Fibroblast of the aortic adventitia (primary cell): ENCODE results near the gene RAP1GDS1. TPM values are rescaled to one million over a fixed set of nuclear protein-coding genes. Genes with fewer than 3 reads are reported as not detected.

Source experiments
- DNase-seq: peaks from one replicate; pipeline ENCODE4 v3.0.0-alpha.2; 2010; ENCODE audit warnings: low read depth
- H3K4me3 ChIP-seq: 2 replicates; pipeline ENCODE4 v1.5.1; 2011; ENCODE audit warnings: low read depth, mild to moderate bottlenecking, control low read depth, low read length, moderate library complexity
- total RNA-seq: library from RNA; depleted of rRNA; stranded (reverse); fragments of >200 nt; gene quantifications from 2 replicates; pipeline ENCODE4 v1.2.3, GENCODE V29; 2012; ENCODE audit warnings: low replicate concordance
- TF ChIP-seq, protein P1 (sequence below): IDR thresholded peaks from 2 replicates; pipeline ENCODE4 v1.5.1; 2011; ENCODE audit warnings: mild to moderate bottlenecking, low read length, control low read depth, inconsistent platforms; ENCODE audit not compliant: insufficient read depth

RAP1GDS1 gene
- total RNA-seq, 1 donor: 62.2 TPM

DNA sequence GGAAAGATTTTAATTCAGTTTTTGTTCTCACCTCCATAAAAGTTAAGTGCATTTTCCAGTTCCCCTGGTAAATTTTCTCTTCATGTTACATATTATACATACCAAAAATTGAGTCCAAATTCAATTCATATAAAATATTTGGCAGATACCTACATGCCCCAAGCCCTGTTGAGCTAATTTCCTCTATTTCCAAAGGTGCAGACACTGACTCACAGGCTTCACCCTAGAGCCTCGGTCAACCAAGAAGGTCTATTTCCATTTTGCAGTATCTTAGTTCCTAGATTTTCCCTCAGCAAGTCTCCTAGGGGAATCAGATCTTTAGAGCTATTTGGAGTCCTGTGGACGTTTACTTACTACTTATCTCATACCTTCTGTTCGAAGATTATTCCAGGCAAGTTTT, 222.8 kb downstream of the RAP1GDS1 start:
- TF ChIP-seq, protein P1, sequence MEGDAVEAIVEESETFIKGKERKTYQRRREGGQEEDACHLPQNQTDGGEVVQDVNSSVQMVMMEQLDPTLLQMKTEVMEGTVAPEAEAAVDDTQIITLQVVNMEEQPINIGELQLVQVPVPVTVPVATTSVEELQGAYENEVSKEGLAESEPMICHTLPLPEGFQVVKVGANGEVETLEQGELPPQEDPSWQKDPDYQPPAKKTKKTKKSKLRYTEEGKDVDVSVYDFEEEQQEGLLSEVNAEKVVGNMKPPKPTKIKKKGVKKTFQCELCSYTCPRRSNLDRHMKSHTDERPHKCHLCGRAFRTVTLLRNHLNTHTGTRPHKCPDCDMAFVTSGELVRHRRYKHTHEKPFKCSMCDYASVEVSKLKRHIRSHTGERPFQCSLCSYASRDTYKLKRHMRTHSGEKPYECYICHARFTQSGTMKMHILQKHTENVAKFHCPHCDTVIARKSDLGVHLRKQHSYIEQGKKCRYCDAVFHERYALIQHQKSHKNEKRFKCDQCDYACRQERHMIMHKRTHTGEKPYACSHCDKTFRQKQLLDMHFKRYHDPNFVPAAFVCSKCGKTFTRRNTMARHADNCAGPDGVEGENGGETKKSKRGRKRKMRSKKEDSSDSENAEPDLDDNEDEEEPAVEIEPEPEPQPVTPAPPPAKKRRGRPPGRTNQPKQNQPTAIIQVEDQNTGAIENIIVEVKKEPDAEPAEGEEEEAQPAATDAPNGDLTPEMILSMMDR: no peak
- peak; percentile 36 for DNase-seq
- H3K4me3 ChIP-seq: no peak overlapping the region

DNA sequence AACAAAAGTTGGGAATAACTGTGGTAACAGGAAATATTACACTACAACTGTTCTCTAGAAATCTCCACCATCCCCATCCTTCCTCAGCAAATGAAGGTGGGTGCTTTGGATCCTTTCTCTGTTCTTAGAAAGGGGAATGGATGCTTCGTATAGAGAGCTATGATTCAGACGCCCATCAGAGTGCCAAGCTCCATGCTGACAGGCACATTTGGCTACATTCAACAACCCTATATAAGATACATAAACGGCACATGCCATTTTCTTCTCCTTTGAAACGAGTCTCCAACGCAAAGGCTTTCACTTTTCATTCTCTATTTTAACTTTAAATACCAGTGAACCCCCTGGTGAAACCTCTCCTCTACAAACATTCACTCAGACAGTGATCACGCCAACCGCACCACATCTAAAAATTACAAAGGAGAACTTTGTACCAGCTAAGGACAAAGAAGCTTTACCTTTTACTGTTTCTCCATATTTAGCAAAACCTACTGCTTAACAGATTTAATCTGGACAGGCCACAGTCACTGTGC, 224.7 kb downstream of the RAP1GDS1 start:
- no peak for DNase-seq
- no peak overlapping the region for H3K4me3 ChIP-seq
- TF ChIP-seq, protein P1: no peak

DNA sequence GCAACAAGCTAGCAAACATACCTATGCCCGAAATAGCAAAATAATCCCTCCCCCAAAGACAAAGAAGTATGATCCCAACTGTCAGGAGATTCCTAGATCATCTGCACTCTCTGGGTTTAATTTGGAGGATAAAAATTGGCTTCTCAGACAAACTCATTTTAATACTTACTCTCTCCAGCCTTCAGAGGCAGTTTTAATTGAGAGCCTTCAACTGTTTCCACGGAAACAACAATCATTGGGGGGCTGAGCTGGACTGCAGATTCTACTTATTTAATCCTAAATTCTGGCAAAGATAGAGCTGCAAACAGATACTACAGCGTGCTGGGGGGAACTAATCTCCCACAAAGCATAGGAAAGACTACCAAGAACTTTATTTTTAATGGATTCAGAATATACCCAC, 229.1 kb downstream of the RAP1GDS1 start:
- DNase-seq: no peak
- no peak overlapping the region for H3K4me3 ChIP-seq
- TF ChIP-seq, protein P1: no peak

DNA sequence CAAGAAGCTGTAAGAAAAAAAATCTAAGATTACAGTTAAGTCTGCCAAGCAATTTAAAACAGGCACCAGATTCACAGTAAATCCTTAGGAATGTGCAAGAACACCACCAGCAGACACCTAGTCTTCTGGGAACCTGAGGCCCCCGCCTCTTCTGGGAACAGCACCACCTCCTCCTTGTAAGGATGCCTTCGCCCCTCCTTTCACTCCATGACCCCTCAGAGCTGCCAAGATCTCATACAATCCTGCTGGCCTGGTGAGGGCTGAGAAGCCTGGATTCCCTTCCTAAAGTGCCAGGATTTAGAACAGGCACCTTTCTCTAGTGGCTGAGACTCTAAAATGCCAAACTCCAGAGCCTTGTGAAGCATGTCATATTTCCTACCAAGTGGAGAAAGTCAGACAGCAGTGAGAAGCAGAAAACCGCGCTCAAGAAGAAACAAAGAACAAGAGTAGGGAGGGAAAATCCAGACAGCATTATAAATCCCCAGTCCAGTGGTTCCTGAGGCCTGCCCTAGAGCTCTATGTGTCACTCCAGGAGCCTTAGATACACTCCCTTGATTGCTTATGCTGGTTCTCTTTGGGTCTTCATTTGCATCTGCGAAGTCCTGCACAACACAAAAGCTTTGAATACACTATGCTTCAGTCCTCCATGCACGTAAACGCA, 230.8 kb downstream of the RAP1GDS1 start:
- DNase-seq: peak; percentile 83
- no peak overlapping the region for H3K4me3 ChIP-seq
- TF ChIP-seq, protein P1: no peak

DNA sequence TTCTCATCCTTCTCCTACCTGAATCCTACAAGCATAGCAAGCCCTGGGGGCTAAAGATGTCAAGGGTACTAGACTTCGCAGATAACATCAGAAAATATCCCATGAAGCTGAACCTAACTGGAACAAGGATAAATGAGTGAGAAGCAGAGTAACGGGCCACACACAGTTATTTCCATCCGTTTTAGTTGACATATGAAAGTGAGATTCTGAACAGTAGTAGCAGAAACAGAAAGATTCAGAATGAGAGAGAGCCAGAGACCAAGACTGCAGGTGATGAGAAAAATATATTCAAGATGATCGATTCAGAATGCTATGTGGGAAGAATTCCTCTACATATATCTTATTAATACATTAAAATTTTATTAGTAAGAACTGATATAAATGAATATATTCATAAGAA, 232.1 kb downstream of the RAP1GDS1 start:
- no peak overlapping the region for H3K4me3 ChIP-seq
- no peak for DNase-seq
- TF ChIP-seq, protein P1: no peak

Other genes starting within 250 kb of the RAP1GDS1 start
- 0.18 TPM in 1 of 2 replicates, not detected in the other for gene STPG2, start 117.9 kb upstream of the RAP1GDS1 start, total RNA-seq